SK-N-DZ (cell line): Measurements from ENCODE around the gene SLC35D1.

ENCODE experiments used
- DNase-seq: peaks from one replicate; pipeline ENCODE4 v3.0.0-alpha.2; 2015; ENCODE audit warnings: low spot score

Gene SLC35D1

DNA sequence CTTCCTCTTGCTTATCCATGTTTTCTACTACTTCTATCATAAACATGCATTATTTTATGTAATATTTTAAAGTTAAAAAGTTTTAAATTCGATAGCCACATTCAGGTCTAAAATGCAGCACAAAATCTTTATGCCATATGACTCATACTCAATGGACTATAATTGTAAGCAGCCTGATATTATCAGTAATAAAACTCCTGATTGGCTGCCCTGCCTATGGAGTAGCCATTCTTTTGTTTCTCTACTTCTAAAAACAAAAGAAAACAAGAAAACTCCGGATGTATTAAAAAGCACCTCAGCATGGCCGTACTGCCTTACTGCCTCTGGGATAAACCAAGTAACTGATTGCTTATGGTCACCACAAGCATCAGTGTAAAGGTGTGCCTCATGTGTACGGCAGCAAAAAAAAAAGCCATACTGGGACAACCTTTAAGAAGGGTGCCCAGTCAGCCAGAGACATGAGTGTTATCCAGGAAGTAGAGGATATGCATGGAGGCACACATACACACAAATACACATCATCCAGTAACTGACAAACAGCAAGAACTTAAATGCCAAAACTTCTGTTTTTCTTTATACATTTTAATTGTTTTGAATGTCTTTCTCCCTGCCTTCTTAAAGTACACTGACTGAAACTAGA, 9.2 kb downstream of the SLC35D1 start:
- no peak for DNase-seq

DNA sequence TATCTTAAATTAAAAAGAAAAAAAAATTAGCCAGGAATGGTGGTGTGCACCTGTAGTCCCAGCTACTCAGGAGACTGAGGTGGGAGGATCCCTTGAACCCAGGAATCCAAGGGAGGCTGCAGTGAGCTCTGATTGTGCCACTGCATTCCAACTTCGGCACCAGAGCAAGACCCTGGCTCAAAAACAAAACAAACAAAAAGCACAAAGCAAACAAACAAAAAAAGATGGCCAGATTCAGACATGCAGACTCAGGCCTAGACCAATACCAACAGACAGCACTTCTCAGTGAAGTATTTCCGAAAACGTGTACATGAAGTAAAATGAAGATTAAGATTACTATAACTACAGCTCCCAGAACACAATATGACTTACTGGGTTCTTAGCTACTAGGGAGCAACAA, 10.6 kb downstream of the SLC35D1 start:
- no peak for DNase-seq

DNA sequence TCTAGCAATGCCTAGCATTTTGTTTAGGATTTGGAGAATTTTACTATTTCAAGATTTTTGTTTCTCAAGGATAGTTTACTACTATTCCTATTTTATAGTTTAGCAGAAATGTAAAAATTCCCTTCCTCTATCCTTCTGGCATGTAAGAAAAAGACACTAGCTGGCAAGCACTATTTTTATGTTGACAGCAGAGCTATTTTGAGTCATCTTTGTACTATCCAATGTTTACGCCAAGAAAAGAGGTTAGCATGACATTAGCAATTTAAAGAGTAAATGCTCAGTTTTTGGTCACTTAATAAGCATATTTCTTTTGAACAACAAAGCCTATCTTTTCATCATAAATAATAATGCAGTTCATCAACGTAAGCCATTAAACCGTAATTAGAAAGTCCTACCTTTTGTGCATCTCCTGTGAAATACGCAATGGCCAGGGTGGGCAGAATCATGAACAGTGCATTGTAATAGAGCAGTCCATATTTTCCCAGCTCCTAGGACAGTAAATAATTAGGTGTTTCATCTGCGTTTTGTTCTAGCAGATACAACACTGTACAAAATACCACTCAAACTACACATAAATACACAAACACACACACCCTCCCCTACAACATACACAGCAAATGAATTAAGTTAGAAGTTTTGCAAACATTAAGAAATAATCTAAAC, 12.0 kb downstream of the SLC35D1 start:
- DNase-seq: no peak

DNA sequence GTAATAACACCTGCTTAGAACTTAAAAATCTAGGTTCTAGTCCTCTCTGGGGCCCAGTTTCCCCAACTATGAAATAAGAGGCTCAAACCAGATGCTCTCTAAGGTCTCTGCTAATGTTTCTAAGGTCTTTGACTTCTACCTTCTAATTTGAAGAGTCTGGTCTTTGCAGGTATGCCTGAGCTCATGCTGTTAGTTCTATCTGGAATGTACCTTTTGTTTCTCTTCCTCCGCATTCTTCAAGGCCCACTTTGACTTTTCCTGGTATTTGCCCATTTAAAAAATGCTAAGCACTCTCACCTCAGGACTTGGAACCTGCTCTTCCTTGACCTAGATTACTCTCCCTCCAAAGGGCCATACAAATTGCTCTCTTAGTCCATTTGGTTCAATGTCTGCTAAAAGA, 13.5 kb downstream of the SLC35D1 start:
- DNase-seq: no peak

DNA sequence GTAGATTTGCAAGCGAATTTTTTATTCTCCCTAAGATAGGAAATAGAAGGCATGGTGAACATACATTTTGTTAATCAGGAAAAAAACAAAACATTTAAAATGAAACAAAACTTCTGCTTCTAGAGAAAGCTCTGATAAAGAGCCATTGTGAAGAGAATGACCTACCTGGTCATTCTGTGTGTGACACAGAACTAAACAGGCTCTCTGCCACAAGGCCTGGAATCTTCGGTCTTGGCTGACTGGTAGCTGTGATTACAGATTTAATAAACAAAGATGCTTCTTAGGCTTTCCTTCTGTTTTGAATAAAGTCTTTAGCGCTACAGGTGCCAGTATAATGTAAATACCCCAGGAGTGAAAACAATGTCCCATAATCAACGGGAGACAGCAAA, 22.1 kb downstream of the SLC35D1 start:
- no peak for DNase-seq

DNA sequence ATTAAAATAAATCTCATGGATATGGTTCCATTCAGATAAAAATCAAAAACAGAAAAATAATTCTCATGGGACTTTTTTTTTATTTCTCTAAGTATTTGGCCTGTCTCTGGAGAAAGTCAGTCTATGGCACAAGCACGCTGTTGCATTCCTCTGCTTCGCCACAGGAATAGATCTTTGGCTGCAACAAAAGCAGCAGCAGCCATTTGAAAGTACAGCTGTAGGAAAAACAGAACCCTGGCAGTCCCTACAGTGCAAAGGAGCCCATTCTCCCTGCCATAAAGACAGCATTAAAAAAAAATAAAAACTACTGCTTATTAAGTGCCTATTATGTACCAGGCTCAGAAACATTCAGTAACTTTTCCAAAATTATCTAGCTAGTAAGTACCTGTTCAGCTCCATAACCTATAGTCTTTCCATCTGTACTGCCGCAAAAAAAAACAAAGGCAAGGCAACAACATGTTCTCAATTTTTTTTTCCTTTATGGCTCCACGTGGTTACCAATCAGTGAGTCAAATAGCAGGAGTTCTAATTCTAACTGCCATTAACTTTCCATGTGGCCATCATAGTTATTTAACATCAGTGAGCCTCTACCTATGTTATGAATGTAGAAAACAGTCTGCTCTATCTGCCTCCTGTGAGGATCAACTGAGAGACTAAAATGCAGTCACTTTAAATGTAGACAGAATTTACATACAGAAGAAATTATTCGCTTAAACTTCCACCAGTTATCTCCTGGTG, 22.7 kb downstream of the SLC35D1 start:
- DNase-seq: no peak

DNA sequence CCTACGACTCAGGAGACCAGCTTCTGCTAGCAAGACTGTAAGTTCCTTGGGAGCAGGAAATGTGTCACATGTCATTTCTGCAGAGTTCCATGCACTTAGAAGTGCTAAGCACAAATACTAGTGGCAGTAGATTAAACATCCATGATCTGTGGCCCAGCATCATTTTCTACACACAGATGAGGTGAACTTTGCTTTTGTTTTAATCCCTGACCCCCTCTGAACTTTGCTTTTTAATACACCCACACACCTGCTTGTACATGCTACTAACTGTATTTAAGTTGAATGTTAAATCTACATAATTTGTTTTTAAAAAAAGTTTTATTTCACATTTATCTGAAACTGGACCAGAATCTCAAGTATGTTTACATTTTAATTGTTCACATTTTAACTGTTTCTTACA, 24.5 kb downstream of the SLC35D1 start:
- DNase-seq: no peak

DNA sequence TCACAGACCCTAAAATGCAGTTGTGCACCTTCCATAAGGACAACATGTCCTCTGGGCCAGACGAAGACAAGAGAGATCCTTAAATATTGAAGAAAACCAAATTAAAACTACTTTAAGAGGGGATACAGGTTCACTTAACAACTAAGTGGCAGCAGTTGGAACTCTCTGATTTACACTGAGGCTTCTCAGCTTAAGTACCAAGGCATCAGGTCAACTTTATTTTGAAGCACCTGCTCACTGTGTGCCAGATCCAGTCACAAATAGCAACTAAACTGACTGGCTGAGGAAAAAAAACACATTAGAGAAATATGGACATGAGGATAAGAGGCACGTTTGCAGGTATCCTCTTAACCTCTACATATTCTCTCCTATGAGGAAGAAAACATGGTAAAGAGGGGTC, 33.2 kb downstream of the SLC35D1 start:
- no peak for DNase-seq

DNA sequence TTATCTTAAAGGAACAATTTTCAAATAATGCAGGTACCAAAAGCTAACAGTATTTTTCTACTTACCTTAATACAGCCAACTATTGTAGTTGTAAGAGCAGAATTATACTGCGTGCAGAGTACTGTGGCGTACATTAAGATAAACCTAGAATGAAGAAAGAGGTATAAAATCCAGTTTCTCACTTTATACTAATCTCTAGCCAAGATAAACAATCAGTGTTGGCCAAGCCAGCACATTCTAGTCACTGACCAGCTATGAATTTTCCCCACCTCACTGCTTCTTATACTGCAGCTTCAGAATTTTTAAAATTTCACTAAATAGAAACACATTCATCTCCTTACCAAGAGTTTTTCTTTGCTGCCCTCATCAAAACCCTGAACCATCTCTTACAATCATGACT, 33.6 kb downstream of the SLC35D1 start:
- DNase-seq: no peak

DNA sequence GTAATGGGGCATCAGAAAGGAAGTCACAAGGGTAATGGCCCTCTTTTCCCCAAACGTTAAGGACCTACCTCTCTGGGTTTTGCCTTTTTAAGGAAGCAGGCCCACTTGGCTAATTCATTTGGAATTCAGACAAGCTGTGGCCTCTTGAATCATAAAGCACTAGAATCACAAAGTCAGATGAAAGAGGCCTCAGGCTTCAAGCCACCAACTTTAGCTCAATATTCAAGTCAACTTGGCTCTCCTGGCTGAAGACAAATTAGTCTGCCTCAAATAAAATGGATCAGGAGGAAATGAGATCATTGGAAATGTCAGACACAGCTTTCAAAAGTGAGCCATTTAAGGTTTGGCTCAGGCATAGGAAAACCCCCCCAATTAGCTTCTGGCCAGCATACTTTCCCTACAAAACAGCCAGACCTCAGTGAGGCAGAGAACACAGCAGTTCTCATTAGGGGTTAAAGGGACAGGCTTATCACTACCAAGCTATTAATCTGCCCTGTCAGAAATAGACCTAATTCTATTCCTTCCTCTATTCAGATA, 34.3 kb downstream of the SLC35D1 start:
- DNase-seq: no peak

DNA sequence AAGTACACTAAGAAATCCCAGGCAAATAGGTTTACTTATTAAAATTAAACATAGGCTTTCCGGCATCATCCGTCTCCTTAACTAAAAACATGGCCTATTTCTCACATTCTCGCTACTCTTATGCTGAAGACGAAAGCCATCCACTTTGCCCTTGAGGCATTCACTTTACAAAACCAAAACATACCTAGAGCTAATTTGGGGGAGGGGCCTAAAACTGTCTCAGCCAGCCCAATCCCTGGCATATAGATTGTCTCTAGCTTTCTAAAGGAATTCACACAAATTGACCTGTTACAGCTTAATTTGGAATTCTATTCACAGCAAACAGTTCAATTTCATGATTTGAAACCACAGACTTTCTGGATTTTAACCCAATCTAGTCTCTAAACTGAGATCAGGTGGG, 34.8 kb downstream of the SLC35D1 start:
- DNase-seq: no peak

DNA sequence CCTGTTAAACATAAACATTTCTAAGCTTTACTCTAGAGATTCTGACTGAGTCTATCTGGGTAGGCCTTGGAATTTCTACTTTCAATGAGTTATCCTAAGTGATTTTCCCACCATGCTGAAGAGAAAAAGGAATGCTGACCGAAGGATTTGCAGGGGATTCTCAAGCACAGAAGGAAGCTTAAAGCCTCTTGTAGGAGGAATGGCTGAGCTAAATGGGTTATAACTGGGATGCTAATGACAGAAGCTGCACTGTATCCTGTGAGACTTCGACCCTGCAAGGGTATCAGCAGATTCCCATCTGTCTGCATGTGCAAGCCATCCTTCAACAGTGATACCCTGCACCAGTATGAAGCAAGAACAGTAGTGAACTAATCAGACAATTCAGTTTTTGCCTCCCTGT, 35.4 kb downstream of the SLC35D1 start:
- DNase-seq: no peak

DNA sequence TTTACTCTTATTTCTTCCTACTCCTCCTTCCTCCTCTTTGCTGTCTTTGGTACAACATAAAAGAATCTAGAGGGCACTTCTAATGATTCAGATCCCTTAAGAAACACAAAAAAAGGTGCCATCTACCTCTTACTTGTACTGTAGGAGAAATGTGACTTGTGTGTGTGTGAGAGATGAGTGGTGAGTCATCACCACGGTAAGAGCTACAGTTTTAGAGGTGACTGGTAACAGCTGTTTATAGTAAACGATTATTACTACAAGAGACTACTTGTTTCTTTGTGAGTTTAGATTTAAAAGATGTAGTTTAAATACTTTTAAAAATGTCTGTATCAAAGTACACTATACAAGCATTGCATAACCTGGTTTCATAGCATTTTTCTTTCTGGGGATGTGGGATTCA, 40.4 kb downstream of the SLC35D1 start:
- no peak for DNase-seq

DNA sequence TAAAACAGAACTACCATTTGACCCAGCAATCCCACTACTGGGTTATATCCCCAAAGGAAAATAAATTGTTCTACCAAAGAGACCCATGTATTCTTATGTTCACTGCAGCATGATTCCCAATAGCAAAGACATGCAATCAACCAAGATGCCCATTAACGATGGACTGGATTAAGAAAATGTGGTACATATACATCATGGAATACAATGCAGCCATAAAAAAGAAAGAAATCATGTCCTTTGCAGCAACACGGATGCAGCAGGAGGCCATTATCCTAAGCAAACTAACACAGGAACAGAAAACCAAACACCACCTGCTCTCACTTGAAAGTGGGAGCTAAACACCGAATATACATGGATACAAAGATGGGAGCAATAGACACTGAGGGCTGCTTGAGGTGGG, 44.2 kb downstream of the SLC35D1 start:
- DNase-seq: no peak

DNA sequence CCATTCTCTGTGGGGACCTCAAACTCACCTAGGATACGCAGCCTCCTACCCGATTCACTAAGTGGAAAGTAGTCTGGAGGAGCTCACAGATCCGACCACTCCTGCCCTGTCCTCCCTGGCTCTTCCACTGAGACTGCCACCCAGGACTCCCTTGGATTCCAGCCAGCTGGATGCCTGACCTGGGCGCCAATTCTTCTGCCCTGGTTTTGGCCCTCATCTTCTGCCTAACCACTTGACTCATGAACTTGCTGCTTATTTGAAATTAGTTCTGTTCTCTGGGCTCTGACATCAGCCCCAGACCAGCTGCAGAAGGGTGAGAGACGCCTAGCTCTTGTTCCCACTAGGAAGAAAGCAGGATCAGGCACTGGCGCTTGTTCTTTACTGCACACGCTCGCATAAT, 48.9 kb downstream of the SLC35D1 start:
- no peak for DNase-seq

DNA sequence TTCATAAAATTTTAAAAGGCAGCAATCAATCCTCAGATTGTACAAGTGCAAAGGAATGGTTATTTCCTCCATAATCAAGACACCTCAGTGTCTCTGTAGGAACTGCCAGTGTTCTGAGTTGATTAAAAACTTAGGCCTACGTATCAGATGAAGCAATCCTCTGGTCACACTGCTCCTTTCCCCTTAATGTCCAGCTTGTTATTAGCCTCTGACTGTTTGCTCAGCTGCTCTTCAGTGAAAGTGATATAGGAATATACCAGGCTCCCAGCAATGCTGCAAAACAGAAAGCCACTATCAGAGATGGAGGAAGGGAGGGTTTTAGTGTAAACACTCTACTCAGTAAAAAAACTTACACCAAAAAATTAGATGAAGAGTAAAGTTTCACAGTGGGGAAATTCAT, 49.8 kb downstream of the SLC35D1 start:
- no peak for DNase-seq

DNA sequence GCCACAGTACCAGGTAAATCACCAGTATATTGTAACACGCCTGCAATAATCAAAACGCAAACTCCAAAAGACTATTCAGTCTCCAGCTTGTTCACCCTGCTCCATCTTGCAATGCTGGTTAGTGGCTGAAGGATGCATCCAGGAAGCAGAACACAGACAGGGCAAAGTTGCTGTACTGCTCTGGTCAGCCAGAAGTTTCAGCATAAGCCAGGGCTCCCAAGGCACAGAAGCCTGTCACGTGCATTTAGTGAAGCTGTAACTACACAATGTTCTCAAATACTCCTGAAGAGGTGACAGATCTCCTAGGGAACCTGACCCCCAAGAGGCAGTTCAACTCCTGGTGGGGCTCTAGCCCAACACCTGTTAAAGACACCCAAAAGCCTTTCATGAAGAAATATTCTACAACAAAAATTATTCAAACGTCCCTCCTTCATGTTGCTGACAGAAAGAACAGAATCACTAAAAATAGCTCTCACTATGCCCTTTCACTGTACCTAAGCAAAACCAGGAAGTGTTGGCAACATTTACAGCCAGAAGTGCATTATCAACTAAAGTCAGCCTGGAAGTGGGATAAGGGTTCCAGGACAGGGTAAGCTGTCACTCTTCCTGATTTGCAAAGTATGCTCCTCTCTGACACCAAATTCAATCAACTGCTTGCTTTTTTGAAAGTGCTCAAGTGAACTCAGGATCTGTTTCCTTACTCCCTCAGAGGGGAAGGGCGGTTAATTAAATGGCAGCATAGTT, 52.1 kb downstream of the SLC35D1 start:
- DNase-seq: no peak

DNA sequence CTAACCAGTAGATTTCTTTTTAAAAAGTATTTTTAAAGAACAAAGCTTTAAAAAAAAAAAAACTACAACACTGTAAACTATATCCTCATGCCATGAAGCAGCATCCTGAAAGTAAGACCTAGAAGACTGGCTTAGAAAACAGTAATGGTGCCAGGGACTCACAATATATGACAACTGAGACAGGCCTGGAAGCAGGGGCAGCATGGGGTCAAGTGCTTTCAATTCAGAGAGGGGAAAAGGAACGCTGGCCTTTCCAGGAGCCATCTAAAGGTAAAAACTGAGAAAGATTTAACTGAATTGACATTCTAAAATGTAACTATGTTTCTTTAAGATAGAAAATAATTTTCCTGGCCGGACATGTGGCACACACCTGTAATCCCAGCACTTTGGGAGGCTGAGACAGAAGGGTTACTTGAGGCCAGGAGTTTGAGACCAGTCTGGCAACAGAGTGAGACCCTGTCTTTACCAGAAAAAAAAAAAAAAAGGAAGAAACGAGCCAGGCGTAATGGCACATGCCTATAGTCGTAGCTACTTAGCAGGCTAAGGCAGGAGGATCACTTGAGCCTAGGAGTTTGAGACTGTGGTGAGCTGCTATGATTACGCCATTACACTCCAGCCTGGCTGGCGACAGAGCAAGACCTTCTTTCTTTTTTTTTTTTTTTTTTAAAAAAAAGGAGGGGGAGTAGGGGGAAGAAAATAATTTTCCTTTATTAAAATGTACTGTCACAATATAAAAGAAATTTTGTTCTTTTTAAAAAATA, 54.1 kb downstream of the SLC35D1 start:
- DNase-seq: no peak

DNA sequence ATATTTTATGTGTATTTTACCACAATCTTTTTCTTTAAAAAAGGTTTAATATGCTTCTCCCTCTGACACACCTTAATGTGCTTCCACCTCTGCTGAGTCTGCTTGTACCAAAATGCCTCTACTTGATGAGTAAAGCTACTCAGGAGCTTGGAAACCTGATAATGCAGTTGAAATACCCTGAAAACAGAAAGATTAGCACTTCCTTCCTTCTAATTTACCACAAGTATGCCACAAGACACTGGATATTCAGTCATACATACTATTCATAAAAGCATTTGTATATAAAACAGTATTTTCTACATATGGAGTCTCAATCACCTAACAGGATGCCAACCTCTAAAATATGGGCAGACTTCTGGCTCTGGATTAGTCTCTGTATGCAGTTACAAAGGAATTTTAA, 55.0 kb downstream of the SLC35D1 start:
- no peak for DNase-seq

DNA sequence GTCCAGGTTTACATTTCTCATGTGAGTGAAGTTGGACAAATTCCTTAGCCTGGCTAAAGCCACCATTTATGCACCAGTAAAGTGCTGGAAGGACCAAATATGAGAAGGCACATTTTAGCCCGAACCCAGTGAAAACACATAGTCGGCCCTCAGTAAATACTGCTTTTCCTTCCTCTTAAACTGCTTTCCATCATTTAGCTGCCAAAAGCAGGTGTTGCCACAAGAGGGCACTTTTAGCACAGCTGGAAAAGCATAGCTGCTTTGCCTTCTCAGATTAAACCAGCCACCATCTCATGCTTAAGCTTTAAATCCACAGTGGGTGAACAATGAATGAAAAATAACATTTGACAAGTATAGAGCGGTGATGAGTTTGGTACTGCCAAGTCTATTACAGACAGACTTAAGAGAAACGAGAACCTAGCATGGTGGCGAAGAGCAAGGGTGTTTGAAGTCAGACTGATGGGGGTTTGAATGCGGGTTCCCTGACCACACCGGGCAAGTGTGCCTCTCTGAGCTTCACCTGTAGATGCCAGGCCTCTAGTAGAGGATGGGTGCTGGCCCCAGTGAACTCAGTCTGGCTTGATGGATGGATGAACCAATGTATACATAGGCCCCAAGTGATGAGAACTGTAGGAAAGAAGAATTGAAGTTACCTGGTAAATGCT, 57.8 kb downstream of the SLC35D1 start:
- DNase-seq: peak; percentile 50

DNA sequence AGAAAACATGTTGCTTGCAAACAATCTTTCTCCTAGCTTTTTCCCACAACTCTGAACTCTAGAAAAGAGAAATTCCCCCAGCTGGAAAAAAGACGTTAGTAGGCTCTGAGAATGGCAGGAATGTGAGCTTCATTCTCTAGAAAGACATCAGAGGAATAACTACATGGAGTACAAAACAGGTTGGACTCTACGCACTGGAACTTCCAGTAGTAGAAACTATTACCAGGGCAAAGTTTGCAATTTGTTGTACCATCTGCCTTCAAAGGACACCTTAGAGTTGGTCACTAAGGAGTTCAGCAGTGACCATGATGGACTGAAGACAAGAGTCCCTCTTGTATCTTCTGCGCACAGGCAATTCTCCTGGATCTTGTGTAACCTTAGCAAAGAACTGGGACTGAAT, 60.9 kb downstream of the SLC35D1 start:
- DNase-seq: no peak
